Embryonic facial prominence (tissue), 1 donor: ENCODE measurements around the gene DLX5.

Source experiments
- DNase-seq: peaks from one replicate; pipeline ENCODE4 v3.0.0-alpha.2; 2016; ENCODE audit errors: extremely low spot score

The DLX5 gene

GRCh38 chr7:97018126-97018601, 6.5 kb downstream of the DLX5 start:
- no peak for DNase-seq

- no peak for DNase-seq
These were observed 7.2 kb downstream of the DLX5 start for GRCh38 chr7:97017192-97018125.

- DNase-seq, result no peak
These were observed 8.0 kb downstream of the DLX5 start for GRCh38 chr7:97016381-97017191.

GRCh38 chr7:97015756-97016380, 8.8 kb downstream of the DLX5 start:
- DNase-seq, result no peak

GRCh38 chr7:97015279-97015678, 9.4 kb downstream of the DLX5 start:
- no peak for DNase-seq

- no peak for DNase-seq
These were observed 10.4 kb downstream of the DLX5 start for GRCh38 chr7:97014145-97014750.

GRCh38 chr7:97013845-97014134, 10.8 kb downstream of the DLX5 start:
- DNase-seq, result no peak

GRCh38 chr7:97013134-97013844, 11.3 kb downstream of the DLX5 start:
- no peak for DNase-seq

- no peak for DNase-seq
These were observed 12.1 kb downstream of the DLX5 start for GRCh38 chr7:97012365-97013133.

- DNase-seq, result no peak
These were observed 12.9 kb downstream of the DLX5 start for GRCh38 chr7:97011536-97012364.

- DNase-seq, result no peak
These were observed 13.5 kb downstream of the DLX5 start for GRCh38 chr7:97011104-97011503.

- DNase-seq, result no peak
These were observed 14.6 kb downstream of the DLX5 start for GRCh38 chr7:97009753-97010732.

GRCh38 chr7:97008275-97008917, 16.2 kb downstream of the DLX5 start:
- DNase-seq, result no peak

GRCh38 chr7:97007583-97007861, 17.1 kb downstream of the DLX5 start:
- DNase-seq, result no peak

GRCh38 chr7:97006816-97007582, 17.6 kb downstream of the DLX5 start:
- no peak for DNase-seq

- no peak for DNase-seq
These were observed 18.4 kb downstream of the DLX5 start for GRCh38 chr7:97006055-97006815.
